ENCODE results near the gene NEURL1B.

- no peak for TF ChIP-seq EZH2 (IDR thresholded peaks at IDR 0.05; ENCODE audit: insufficient read depth, poor library complexity, severe bottlenecking)
- TF ChIP-seq EZH2phosphoT487 (IDR thresholded peaks at IDR 0.05; ENCODE audit: insufficient read depth, low read depth) = no peak
These were observed 5.7 kb downstream of the NEURL1B start for GRCh38 chr5:172646716-172647285.
